HCT116 (cell line): ENCODE results near the gene KRTAP5-5.

Experiments used
- CTCF ChIP-seq, 3 experiments: fragments of 200-600 bp in 1 of 3; sonication (generic) in 1 of 3; IDR thresholded peaks in 2 of 3; conservative IDR thresholded peaks in 1 of 3; 2 replicates each; pipeline ENCODE4 v1.5.1; 2012 to 2017; ENCODE audit warnings: low read depth in 2 of 3, low read length in 2 of 3, antibody characterized with exemption in 1 of 3, borderline replicate concordance in 1 of 3, control low read depth in 1 of 3, mild to moderate bottlenecking in 1 of 3, mixed read lengths in 1 of 3, mixed run types in 1 of 3, moderate library complexity in 1 of 3; ENCODE audit not compliant: insufficient read depth in 1 of 3
- POLR2AphosphoS5 ChIP-seq: IDR thresholded peaks from 2 replicates; pipeline ENCODE4 v1.6.1; 2011; ENCODE audit warnings: mild to moderate bottlenecking, low read depth, low read length, moderate library complexity
- RAD21 ChIP-seq: IDR thresholded peaks from 2 replicates; pipeline ENCODE4 v1.6.1; 2012; ENCODE audit warnings: low read depth, mild to moderate bottlenecking
- SIN3A ChIP-seq: IDR thresholded peaks from 2 replicates; pipeline ENCODE4 v1.6.1; 2012; ENCODE audit warnings: low read depth
- SP1 ChIP-seq: IDR thresholded peaks from 2 replicates; pipeline ENCODE4 v1.6.1; 2012; ENCODE audit warnings: low read depth

- no peak for TF ChIP-seq SP1
- TF ChIP-seq RAD21: no peak
- TF ChIP-seq CTCF (IDR thresholded peaks at IDR 0.05 in 2 of 3, conservative IDR thresholded peaks at IDR 0.05 in 1 of 3; ENCODE audit: borderline replicate concordance in 1 of 3, insufficient read depth in 1 of 3, low read depth in 2 of 3, low read length in 2 of 3): no peak
- no peak for TF ChIP-seq POLR2AphosphoS5
- no peak for TF ChIP-seq SIN3A
These were observed 11.5 kb downstream of the KRTAP5-5 start for GRCh38 chr11:1641096-1641495.
